GM12865 (cell line): Measurements from ENCODE around the gene CDRT15L2.
"Not testable (repeated sequence)": the region's sequence is repeated elsewhere in the genome, so short reads cannot be mapped to it uniquely, and the experiment has no call there.

Experiments used
- DNase-seq: peaks from one replicate; pipeline ENCODE4 v3.0.0; 2010; ENCODE audit warnings: low read depth
- H3K4me3 ChIP-seq: 2 replicates; pipeline ENCODE4 v1.5.1; 2011; ENCODE audit warnings: mild to moderate bottlenecking, low read depth, low read length, control low read depth
- CTCF ChIP-seq: IDR thresholded peaks from 2 replicates; pipeline ENCODE4 v1.5.1; 2011; ENCODE audit warnings: low read length, control low read depth, low read depth, inconsistent platforms; ENCODE audit not compliant: insufficient read depth; ENCODE audit errors: missing control alignments

Gene CDRT15L2

GRCh38 chr17:20562587-20562986 lies 16.9 kb upstream of the CDRT15L2 start:
- DNase-seq = no peak
- H3K4me3 ChIP-seq = no peak overlapping the region
- TF ChIP-seq CTCF = no peak

- DNase-seq, H3K4me3 ChIP-seq: not testable (repeated sequence)
Measured at GRCh38 chr17:20565245-20565644, 14.3 kb upstream of the CDRT15L2 start.

GRCh38 chr17:20565711-20566110 lies 13.8 kb upstream of the CDRT15L2 start:
- TF ChIP-seq CTCF = no peak
- H3K4me3 ChIP-seq = no peak overlapping the region
- DNase-seq = no peak

GRCh38 chr17:20566736-20567135 lies 12.8 kb upstream of the CDRT15L2 start:
- H3K4me3 ChIP-seq, DNase-seq: not testable (repeated sequence)

- DNase-seq = not testable (repeated sequence)
Measured at GRCh38 chr17:20567421-20567820, 12.1 kb upstream of the CDRT15L2 start.

GRCh38 chr17:20568604-20569003 lies 10.9 kb upstream of the CDRT15L2 start:
- not testable (repeated sequence) for H3K4me3 ChIP-seq, DNase-seq

More at GRCh38 chr17:20567421-20567820, 12.1 kb upstream of the CDRT15L2 start:
- not testable (repeated sequence) for H3K4me3 ChIP-seq

GRCh38 chr17:20571653-20572052 lies 7.9 kb upstream of the CDRT15L2 start:
- H3K4me3 ChIP-seq, DNase-seq: not testable (repeated sequence)

- not testable (repeated sequence) for DNase-seq
Measured at GRCh38 chr17:20573216-20573615, 6.3 kb upstream of the CDRT15L2 start.

GRCh38 chr17:20575071-20575470 lies 4.5 kb upstream of the CDRT15L2 start:
- DNase-seq, H3K4me3 ChIP-seq: not testable (repeated sequence)

More at GRCh38 chr17:20573216-20573615, 6.3 kb upstream of the CDRT15L2 start:
- H3K4me3 ChIP-seq = not testable (repeated sequence)

- DNase-seq, H3K4me3 ChIP-seq: not testable (repeated sequence)
Measured at GRCh38 chr17:20583891-20584577, 4.5 kb downstream of the CDRT15L2 start.

- not testable (repeated sequence) for H3K4me3 ChIP-seq, DNase-seq
Measured at GRCh38 chr17:20588744-20589453, 9.4 kb downstream of the CDRT15L2 start.

GRCh38 chr17:20589454-20589810 lies 9.9 kb downstream of the CDRT15L2 start:
- H3K4me3 ChIP-seq, DNase-seq: not testable (repeated sequence)

GRCh38 chr17:20591040-20591439 lies 11.5 kb downstream of the CDRT15L2 start:
- not testable (repeated sequence) for H3K4me3 ChIP-seq, DNase-seq

GRCh38 chr17:20605568-20605967 lies 26.0 kb downstream of the CDRT15L2 start:
- not testable (repeated sequence) for DNase-seq, H3K4me3 ChIP-seq

- DNase-seq, H3K4me3 ChIP-seq: not testable (repeated sequence)
Measured at GRCh38 chr17:20609490-20609889, 30.0 kb downstream of the CDRT15L2 start.
